Epidermal melanocyte (primary cell): Measurements from ENCODE around the gene OCSTAMP.

Source experiments
- DNase-seq: peaks from one replicate; pipeline ENCODE4 v3.0.0; 2011; ENCODE audit warnings: low spot score; ENCODE audit not compliant: insufficient read length

Gene OCSTAMP, protein sequence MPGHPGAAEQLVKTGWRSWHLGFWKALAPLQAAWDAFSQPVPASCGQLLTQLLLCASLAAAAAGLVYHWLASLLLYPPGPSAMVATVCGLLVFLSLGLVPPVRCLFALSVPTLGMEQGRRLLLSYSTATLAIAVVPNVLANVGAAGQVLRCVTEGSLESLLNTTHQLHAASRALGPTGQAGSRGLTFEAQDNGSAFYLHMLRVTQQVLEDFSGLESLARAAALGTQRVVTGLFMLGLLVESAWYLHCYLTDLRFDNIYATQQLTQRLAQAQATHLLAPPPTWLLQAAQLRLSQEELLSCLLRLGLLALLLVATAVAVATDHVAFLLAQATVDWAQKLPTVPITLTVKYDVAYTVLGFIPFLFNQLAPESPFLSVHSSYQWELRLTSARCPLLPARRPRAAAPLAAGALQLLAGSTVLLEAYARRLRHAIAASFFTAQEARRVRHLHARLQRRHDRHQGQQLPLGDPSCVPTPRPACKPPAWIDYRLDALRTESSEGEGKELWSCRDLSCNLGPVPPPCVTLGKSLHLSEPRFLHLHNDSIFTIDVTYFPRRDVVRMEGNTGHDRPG

GRCh38 chr20:46550461-46550860, at the start of gene OCSTAMP:
Gene OCSTAMP (minus strand): TSS chr20:46550654. CDS start chr20:46550560, 94 bp downstream.
- DNase-seq = no peak

DNA sequence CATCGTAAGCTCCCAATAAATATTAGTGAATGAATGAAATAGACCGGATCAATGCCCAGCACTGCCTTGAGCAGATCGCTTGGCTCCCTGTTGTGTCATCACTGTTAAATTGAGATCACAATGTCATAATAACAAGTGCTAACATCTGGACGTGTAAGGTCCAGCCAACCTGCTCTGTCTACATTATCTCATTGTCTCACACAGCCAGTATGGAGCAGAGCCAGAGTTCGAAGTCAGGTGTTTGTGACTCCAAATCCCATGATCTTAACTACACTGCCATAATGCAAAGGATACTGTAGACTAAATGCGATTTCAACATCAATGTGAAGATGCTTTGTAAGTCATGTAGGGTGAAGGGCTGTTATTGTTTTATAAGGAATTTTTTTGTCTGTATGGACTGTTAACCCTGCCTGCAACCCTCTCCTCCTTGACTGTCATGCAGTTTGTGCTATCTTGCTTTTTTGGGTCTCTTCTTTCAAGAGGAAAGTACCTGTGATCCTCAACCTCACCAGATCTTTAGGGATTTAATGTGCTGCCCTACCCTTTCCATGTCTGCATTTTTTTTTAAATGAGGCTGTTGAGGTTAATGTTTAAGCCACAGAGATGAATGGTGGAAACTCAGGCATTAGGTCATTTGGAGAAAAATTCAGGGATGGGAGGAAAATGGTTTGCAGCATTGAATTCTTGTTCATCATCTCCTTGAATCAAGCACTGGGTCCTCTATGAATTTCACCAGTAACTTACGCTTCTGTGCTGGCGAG, 49.0 kb upstream of the OCSTAMP start:
- DNase-seq = no peak

DNA sequence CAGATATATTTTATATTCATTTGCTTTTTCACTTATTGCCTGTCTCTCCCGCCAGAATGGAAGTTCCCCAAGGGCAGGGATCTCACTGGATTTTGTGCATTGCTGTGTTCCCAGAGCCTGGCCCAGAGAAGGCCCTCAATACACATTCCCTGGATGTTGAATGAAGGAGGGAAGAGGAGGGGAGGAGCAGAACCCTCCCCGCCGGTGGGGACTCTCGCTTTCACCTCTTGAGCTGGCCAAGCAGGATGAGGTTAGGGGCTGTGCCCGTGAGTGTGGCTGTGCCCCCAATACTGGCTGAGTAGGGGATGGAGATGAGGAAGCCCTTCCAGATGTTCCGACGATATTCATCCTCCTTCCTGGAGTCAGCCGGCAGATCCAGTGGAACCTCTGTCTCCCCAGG, 45.5 kb upstream of the OCSTAMP start:
- no peak for DNase-seq

DNA sequence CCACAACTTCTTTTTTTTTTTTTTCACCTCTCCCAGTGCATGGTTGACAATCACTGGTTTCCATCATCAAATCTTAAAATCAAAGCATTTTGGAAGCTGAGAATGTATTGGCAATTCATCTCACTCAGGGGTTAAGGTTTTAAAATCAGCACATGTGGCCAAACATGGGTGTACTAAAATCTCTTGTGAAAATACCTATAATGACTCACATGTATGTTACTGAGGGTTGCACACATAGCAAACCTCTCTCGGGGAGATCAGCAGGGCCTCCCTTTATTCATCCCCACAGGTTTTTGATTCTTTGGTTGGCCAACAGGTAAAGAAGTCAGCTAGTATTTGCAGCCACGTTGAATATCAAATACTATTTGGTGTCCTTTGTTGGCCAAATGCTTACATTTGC, 44.3 kb upstream of the OCSTAMP start:
- DNase-seq = no peak

GRCh38 chr20:46592580-46593362, 42.3 kb upstream of the OCSTAMP start:
- DNase-seq = no peak

- DNase-seq = no peak
Observed at GRCh38 chr20:46590443-46590842, 40.0 kb upstream of the OCSTAMP start.

DNA sequence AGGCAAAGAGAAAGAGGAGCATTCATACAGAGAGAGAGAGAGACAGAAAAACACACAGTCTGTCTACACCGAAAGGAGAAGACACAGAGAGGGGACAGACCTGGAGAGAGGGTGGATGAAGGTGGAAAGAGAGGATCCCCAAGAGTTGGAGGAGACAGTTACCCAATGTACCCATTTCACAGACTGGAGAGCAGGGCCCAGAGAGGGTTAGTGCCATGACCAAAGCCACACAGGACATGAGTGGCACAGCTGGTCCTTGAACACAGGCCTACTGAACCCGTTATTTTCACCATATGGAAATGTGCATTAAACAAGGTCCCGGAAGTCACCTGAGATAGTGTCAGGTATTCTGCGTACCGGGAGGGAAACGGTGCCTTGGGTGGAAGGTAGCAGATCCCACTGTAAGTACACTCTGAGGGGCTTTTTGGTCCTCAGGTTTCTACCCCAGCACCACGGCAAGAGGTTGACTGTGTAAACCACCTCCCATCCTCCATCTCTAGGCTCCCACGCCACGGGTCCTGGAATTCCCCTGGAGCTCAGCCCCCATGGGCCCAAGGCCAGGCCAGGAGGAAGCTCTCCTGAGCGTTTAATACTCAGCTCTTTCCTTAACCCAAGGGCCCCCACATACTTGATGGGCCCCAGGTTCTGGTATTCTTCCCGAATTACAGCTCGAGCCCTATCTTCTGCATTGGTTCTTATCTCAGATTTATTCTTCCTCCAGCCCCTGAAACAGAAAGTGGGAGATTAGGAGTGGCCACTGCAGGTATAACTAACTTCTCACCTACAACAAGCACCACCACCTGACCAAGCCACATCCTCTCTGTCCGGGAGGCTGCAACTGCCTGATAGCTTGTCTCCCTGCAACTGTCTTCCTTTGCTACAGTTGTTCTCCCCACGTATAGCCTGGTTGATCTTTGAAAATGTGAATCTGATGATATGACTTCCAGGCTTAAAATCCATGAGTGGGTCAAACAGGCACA, 38.4 kb upstream of the OCSTAMP start:
- DNase-seq = no peak

DNA sequence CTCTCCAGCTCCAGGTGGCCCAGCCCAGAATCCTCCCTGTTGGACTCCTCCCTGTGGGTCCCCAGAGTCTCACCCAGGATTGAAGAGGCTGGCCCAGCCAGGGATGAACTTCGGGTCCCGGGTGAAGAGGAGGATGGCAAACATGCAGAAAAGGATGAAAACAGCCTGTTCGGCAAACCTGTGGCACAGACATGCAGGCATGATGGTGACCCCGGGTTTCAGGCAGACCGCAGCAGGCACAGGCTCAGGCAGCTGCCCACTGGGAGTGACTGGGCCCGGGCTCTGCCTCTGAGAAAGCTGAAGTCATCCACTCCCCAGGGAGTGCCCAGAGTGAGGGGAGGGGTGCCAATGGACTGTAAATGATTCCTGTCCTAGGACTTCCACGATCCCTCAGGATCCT, 37.5 kb upstream of the OCSTAMP start:
- no peak for DNase-seq

GRCh38 chr20:46586724-46587123, 36.3 kb upstream of the OCSTAMP start:
- DNase-seq = no peak

DNA sequence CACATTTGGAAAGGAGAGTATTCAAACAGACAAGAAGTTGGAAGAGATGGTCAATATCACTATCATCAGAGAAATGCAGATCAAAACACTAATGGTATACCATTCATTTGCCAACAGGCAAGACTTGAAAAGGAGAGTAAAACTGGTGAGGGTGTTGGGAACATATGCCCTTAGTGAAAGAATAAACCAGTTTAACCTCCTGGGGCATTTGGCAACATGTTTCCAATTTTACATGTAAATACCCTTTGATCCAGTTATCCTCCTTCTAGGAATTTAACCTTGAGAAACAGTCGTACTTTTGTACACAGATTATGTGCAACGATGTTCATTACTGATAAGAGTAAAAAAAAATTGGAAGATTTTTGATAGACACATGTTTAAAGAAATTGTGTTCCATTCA, 34.1 kb upstream of the OCSTAMP start:
- DNase-seq = no peak

DNA sequence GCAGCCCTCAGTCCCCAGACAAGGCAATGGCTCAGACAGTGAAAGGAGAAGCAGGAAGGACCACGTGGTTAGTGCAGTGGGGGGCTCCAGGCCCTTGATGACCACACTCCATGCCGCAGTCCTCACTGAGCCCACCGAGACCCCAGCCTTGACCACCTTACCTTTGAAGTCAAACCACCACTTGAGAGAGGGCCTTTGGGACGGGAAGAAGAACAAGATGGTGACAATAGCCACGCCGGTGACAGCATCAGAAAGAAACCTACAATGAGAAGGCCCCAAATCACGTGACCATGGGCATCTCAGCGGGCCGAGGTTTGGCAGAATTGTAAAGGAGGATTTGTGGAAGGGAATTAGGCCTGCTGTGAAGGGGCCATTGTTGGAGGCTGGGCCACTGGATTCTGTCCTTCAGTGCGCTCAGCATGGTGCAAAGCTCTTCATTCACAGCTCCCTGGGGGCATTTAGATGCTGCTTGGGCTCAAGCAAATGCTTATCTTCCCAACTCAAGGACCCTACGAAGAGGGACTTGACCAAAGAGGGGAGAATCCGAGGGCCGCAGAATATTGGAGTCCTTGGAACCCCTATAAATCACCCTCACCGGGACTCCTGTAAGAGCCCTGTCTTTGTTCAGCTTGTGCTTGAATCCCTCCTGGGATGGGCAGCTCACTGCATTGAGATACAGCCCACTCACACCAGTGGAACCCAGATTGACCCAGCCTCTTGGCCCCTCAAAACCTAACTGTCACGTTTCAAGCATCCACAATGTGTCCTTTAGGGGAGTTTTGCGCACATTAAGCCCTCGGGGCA, 33.2 kb upstream of the OCSTAMP start:
- DNase-seq = no peak

DNA sequence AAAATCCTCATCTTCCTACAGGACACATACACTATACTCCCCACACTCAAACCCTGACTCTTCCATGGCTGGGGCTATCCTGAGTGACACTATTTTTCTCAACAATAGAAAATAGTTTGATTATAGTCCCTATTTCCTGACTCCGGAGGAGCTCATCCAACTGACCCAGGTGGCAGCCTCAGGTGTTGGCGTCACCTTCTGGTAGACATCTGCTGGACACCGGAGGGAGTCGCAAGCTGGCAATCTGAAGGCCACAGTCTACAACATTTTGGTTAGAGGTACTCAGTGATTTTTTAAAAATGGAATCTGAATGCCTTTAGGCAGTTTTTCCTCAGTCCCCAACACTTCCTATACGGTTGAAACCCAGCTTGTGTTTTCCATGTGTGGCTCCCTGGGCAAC, 32.2 kb upstream of the OCSTAMP start:
- no peak for DNase-seq

DNA sequence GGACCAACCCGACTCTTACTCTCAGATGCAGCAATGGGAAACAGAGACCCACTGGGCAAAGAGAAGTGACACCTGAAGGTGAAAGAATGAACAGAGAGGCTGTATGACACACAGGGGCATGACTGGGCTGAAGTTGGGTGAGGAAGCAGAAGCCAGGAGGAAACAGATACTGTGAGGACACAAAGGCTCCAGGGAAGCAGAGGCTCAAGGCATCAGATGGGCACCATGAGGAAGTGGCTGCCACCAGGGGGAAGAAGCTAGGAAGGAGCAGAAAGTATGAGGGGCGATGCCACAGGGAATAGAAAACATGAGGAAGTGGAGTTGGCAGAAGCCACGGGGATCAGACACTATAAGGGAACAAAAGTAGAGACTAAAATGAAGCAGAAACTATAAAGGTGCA, 30.9 kb upstream of the OCSTAMP start:
- DNase-seq = no peak

DNA sequence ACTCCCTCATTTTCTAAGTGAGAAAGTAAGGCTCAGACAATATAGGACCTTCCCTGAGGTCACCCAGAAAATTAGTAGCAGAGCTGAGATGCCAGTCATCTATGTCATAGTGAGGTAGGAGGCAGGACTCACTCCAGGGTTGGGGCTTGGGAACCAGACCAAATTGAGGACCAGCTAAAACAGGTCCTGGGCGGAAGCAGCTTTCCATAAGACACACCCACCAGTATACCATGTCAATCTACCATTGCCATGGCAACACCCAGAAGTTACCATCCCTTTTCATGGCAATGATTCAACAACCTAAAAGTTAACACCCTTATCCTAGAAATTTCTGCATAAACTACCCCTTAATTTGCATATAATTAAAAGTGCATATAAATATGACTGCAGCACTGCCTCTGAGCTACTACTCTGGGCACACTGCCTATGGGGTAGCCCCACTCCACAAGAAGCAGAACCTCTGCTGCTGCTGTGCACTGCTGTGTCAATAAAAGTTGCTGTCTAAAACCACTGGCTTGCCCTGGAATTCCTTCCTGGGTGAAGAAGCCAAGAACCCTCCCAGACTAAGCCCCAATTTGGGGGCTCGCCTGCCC, 30.3 kb upstream of the OCSTAMP start:
- no peak for DNase-seq

DNA sequence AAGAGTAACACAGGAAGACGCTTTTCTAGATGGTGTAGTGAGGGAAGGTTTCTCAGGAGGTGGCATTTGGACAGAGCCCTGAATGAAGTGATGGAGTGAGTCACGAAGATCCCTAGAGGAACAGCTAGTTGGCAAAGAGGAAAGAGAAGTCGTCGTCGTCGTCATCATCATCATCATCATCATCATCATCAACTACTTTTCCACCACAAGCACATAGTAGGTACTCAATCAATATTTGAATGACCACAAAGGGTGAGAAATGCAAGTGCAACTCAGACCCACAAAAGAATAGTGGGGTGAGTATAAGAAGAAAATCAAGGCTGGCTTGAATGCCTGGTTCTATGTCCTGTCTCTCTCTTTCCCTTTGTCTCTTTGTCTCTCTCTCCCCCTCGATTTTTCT, 28.3 kb upstream of the OCSTAMP start:
- DNase-seq = no peak

DNA sequence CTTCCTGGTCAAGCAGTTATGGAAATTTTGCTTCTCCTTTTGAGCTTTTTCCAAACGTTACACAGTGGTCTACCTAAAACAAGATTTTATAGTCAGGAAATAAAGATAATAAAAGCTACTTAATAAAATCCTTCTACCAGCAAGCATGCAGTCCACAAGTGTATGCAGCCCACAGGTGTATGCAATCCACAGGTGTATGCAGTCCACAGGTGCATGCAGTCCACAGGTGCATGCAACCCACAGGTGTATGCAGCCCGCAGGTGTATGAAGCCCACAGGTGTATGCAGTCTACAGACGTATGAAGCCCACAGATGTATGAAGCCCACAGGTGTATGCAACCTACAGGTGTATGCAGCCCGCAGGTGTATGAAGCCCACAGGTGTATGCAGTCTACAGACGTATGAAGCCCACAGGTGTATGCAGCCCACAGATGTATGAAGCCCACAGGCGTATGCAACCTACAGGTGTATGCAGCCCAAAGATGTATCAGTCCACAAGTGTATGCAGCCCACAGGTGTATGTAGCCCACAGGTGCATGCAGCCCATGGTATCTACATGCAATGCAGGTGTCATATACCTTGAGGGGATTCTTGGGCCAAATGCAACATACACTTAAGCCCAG, 26.4 kb upstream of the OCSTAMP start:
- DNase-seq = no peak

DNA sequence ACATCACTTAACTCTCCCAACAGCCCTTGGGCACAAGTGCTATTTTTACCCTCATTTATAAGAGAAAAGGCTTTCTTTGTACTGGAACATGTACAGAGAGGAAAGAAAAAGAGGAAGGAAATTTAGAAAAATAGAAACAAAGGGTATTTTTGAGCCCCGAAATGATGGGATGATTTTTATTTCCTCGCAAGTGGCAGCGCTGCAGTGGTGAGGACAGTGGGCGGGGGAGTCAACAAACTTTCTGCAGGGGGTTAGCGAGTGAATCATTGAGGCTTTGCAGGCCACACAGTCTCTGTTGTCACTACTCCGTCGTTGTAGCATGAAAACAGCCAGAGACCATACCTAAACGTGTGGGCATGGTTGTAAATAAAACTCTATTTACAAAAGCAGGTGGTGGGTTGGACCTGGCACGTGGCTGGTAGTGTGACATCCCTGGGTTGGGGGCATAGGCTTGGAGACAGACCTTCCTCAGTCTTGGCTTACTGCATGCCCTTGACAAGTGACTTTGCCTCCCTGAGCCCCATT, 25.5 kb upstream of the OCSTAMP start:
- no peak for DNase-seq

GRCh38 chr20:46575394-46575793, 24.9 kb upstream of the OCSTAMP start:
- no peak for DNase-seq
